Karpas-422 (cell line): Measurements from ENCODE around the gene ICOSLG. TPM values are rescaled to one million over a fixed set of nuclear protein-coding genes. Genes with fewer than 3 reads are reported as not detected.
"Not testable (repeated sequence)": the region's sequence is repeated elsewhere in the genome, so short reads cannot be mapped to it uniquely, and the experiment has no call there.

Experiments used
- DNase-seq: peaks from one replicate; pipeline ENCODE4 v3.0.0-alpha.2; 2015
- H2AFZ ChIP-seq: fragments of 200-600 bp; sonication (generic); 2 replicates; pipeline ENCODE4 v1.6.1; 2014; ENCODE audit warnings: antibody characterized with exemption, low read length, mixed read lengths
- H3K27ac ChIP-seq: fragments of 200-600 bp; sonication (generic); 2 replicates; pipeline ENCODE4 v1.5.1; 2014; ENCODE audit warnings: mild to moderate bottlenecking, low read length, moderate library complexity
- H3K27me3 ChIP-seq: fragments of 200-600 bp; sonication (generic); 2 replicates; pipeline ENCODE4 v1.6.1; 2014; ENCODE audit warnings: low read length, mixed read lengths
- H3K36me3 ChIP-seq: fragments of 200-600 bp; sonication (generic); 2 replicates; pipeline ENCODE4 v1.6.1; 2014; ENCODE audit warnings: low read length, mixed read lengths; ENCODE audit not compliant: insufficient read depth
- H3K4me1 ChIP-seq: fragments of 200-600 bp; sonication (generic); 2 replicates; pipeline ENCODE4 v1.6.1; 2014; ENCODE audit warnings: mild to moderate bottlenecking, low read length, mixed read lengths
- H3K4me2 ChIP-seq: fragments of 200-600 bp; sonication (generic); 2 replicates; pipeline ENCODE4 v1.6.1; 2014; ENCODE audit warnings: low read length, low read depth, mild to moderate bottlenecking; ENCODE audit not compliant: poor library complexity, severe bottlenecking
- H3K4me3 ChIP-seq: fragments of 200-600 bp; sonication (generic); 2 replicates; pipeline ENCODE4 v1.5.1; 2014; ENCODE audit warnings: mild to moderate bottlenecking, antibody characterized with exemption, low read length, mixed read lengths
- H3K79me2 ChIP-seq: fragments of 200-600 bp; sonication (generic); 2 replicates; pipeline ENCODE4 v1.6.1; 2014; ENCODE audit warnings: mild to moderate bottlenecking, low read length, mixed read lengths
- H3K9ac ChIP-seq: fragments of 200-600 bp; sonication (generic); 2 replicates; pipeline ENCODE4 v1.6.0; 2014; ENCODE audit warnings: low read length
- H3K9me2 ChIP-seq: fragments of 200-600 bp; sonication (generic), shearing (Covaris generic); replicated peaks from 2 replicates; pipeline ENCODE4 v1.6.0; 2014; ENCODE audit warnings: mild to moderate bottlenecking, low read length, moderate library complexity; ENCODE audit not compliant: insufficient read depth
- H3K9me3 ChIP-seq: fragments of 300-700, 200-600 bp; sonication (generic); 2 replicates; pipeline ENCODE4 v1.6.1; 2014; ENCODE audit warnings: low read length, mixed read lengths
- H4K20me1 ChIP-seq: fragments of 200-600 bp; sonication (generic); 2 replicates; pipeline ENCODE4 v1.6.1; 2014; ENCODE audit warnings: mild to moderate bottlenecking, antibody characterized with exemption, low read length, low read depth; ENCODE audit not compliant: insufficient read depth
- total RNA-seq: library from RNA; depleted of rRNA; stranded (reverse); fragments of >200 nt; shearing (Covaris generic); gene quantifications from 2 replicates; pipeline ENCODE4 v1.2.3, GENCODE V29; 2014; ENCODE audit warnings: low replicate concordance; rRNA removed

The ICOSLG gene
- total RNA-seq, result 0.37 and 0.83 TPM in 2 replicates

DNA sequence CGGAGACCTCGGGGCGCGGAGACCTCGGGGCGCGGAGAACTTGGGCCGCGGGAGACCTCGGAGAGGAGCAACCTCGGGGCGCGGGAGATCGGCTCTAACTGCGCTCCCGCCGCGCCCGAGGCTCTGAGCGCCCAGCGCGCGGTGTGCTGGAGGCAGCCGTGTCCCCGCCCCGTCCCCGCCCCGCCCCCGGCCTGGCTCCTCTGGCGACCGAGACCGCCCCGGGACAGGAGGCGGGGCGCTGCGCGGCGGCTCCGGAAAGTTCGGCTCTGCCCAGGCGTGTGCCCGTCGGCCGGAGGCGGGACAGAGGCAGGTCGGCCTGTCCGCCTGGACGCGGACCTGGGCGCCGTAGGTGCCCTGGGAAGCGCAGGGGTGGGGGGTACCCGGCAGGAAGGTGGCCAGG, at the start of gene ICOSLG:
ICOSLG (minus strand) TSS at position 102 of the 400 bp plus-strand sequence. CDS start 126 bp downstream, outside the sequence.
- DNase-seq, H3K4me3 ChIP-seq, H3K9ac ChIP-seq, H3K27ac ChIP-seq, H2AFZ ChIP-seq, H3K9me3 ChIP-seq, H3K27me3 ChIP-seq, H4K20me1 ChIP-seq, H3K36me3 ChIP-seq, H3K79me2 ChIP-seq, H3K9me2 ChIP-seq, H3K4me2 ChIP-seq, H3K4me1 ChIP-seq: not testable (repeated sequence)

DNA sequence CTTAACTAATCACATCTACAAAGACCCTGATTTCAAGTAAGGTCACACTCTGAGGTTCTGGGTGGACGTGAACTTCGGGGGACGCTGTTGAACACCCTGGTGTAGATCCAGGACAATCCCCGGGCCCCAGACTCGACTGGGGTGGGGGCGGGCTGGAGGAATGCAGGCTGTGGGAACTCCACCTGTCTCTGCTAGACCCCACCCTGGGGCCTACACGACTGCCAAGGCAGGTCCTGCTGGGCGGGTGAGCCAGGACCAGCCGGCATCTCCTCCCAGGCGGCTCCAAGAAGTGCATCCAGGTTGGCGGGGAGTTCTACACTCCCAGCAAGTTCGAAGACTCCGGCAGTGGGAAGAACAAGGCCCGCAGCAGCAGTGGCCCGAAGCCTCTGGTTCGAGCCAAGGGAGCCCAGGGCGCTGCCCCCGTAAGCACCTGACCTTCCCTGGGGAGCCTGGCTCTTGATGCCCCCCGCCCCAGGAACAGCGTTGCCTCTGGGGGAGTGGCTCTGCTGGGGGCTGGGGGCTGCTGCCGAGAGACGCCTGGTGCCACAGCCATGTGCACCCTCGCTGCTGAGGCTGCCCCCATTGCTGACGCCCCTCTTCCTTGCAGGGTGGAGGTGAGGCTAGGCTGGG, 48.8 kb upstream of the ICOSLG start:
- no peaks in the 10 kb centered on the region; the same call in 1 of the 2 replicates for H4K20me1 ChIP-seq
- H3K9ac ChIP-seq, result no peak overlapping the region
- H3K4me1 ChIP-seq, result no peaks in the 10 kb centered on the region
- H3K79me2 ChIP-seq, result no peaks in the 10 kb centered on the region
- no peak overlapping the region for H3K4me2 ChIP-seq
- H3K27ac ChIP-seq, result no peak overlapping the region
- no peaks in the 10 kb centered on the region for H3K9me2 ChIP-seq
- DNase-seq, result no peak
- no peak overlapping the region for H2AFZ ChIP-seq
- H3K9me3 ChIP-seq, result no peaks in the 10 kb centered on the region
- H3K36me3 ChIP-seq, result no peaks in the 10 kb centered on the region
- H3K4me3 ChIP-seq, result no peak overlapping the region
- H3K27me3 ChIP-seq, result no peaks in the 10 kb centered on the region

- Histone ChIP-seq H3K79me2 (no peaks in the 10 kb centered on the region), H3K4me2 (no peak overlapping the region), H3K9ac (no peak overlapping the region), H4K20me1 (no peaks in the 10 kb centered on the region; the same call in 1 of the 2 replicates), H2AFZ (no peak overlapping the region), H3K4me3 (no peak overlapping the region), H3K27me3 (no peaks in the 10 kb centered on the region), H3K36me3 (no peaks in the 10 kb centered on the region), H3K27ac (no peak overlapping the region), H3K9me3 (no peaks in the 10 kb centered on the region), H3K4me1 (peaks cover 6% of the 10 kb centered on the region), H3K9me2 (no peaks in the 10 kb centered on the region)
- no peak for DNase-seq
These were observed 47.7 kb upstream of the ICOSLG start for GRCh38 chr21:44288251-44289110.

DNA sequence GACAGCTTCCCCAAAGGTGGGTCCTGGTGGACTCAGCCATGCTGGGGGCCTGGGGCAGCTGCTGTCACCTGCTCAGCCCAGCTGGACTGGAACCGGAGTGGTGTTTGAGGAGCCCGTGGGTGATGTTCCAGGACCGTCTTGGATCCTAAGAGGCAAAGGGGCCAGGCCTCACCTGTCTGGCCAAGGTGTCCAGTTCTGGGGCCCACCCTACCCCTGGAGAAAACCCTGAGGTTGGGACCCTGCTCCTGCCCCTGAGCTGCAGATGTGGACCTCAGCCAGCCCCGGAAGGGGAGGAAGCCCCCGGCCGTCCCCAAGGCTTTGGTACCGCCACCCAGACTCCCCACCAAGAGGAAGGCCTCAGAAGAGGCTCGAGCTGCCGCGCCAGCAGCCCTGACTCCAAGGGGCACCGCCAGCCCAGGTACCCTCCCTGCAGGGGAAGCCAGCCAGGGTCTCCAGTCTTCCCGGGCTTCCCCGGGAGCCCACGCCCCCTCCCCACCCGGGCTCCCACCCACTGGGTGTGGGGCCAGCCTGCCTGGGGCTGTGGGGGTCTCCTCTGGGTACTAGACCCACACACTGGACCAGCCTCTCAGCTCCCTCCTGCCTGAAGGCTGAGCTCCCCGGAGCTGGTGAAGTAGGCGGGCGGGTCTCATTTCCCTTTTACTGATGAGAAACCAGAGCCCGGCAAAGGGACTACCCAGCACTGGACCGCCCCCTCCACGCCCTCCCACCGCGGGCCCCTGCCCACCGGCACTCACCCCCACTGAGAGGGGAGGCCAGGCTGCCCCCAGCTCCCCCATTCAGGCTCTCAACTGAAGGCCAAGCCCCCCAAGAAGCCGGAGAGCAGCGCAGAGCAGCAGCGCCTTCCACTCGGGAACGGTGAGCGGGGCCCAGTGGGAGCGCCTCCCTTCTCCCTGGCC, 46.2 kb upstream of the ICOSLG start:
- DNase-seq, result no peak
- H3K4me2 ChIP-seq, result no peak overlapping the region
- no peaks in the 10 kb centered on the region for H3K9me2 ChIP-seq
- no peaks in the 10 kb centered on the region; the same call in 1 of the 2 replicates for H4K20me1 ChIP-seq
- no peak overlapping the region for H3K27ac ChIP-seq
- no peak overlapping the region for H2AFZ ChIP-seq
- no peaks in the 10 kb centered on the region for H3K9me3 ChIP-seq
- no peaks in the 10 kb centered on the region for H3K27me3 ChIP-seq
- no peaks in the 10 kb centered on the region for H3K36me3 ChIP-seq
- H3K4me1 ChIP-seq, result peaks cover 6% of the 10 kb centered on the region
- H3K79me2 ChIP-seq, result no peaks in the 10 kb centered on the region
- no peak overlapping the region for H3K9ac ChIP-seq
- H3K4me3 ChIP-seq, result no peak overlapping the region

GRCh38 chr21:44286086-44286715, 45.5 kb upstream of the ICOSLG start:
- Histone ChIP-seq H3K9ac (no peak overlapping the region), H3K27ac (no peak overlapping the region), H3K4me1 (peaks cover 6% of the 10 kb centered on the region), H3K79me2 (no peaks in the 10 kb centered on the region), H3K27me3 (no peaks in the 10 kb centered on the region), H3K9me2 (no peaks in the 10 kb centered on the region), H3K9me3 (no peaks in the 10 kb centered on the region), H3K4me2 (no peak overlapping the region), H3K36me3 (no peaks in the 10 kb centered on the region), H3K4me3 (no peak overlapping the region), H2AFZ (no peak overlapping the region), H4K20me1 (no peaks in the 10 kb centered on the region)
- DNase-seq, result no peak

DNA sequence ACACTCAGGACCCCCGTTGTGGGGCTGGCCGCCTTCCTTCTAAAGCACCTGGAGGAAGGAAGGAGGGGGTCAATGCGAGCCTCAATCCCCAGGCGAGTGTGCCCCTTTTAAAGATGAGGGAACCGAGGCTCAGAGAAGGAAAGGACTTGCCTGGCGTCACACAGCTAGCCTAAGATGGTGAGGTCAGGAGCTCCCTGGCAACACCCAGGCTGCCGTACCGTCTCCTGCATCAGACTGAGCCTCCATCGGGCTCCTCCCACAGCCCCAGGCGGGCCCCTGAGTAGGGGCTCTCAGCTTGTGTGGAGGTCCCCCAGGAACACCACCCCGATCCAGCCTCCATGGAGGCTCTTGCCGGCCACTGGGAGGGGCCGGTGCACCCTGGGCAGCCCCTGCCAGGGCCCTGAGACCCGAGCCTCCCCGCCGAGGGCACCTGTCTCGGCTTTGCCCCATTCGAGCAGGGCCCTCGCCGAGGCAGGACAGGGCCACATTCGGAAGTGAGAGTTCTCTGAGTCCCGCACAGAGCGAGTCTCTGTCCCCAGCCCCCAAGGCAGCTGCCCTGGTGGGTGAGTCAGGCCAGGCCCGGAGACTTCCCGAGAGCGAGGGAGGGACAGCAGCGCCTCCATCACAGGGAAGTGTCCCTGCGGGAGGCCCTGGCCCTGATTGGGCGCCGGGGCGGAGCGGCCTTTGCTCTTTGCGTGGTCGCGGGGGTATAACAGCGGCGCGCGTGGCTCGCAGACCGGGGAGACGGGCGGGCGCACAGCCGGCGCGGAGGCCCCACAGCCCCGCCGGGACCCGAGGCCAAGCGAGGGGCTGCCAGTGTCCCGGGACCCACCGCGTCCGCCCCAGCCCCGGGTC, 44.6 kb upstream of the ICOSLG start, which contains the start of gene AIRE:
AIRE (plus strand) TSS at position 739 of the 855 bp plus-strand sequence. CDS start 131 bp downstream, outside the sequence.
- Histone ChIP-seq H3K27ac (no peak within 1 kb of the TSS), H4K20me1 (no peaks in the 10 kb centered on the region), H3K9me2 (no peaks in the 10 kb centered on the region), H3K4me2 (no peak within 1 kb of the TSS), H3K9ac (no peak within 1 kb of the TSS), H3K9me3 (no peaks in the 10 kb centered on the region), H3K4me3 (no peak within 1 kb of the TSS), H3K4me1 (peaks cover 6% of the 10 kb centered on the region), H2AFZ (no peak within 1 kb of the TSS), H3K36me3 (no peaks in the 10 kb centered on the region), H3K27me3 (no peaks in the 10 kb centered on the region), H3K79me2 (no peaks in the 10 kb centered on the region)
- DNase-seq, result no peak

DNA sequence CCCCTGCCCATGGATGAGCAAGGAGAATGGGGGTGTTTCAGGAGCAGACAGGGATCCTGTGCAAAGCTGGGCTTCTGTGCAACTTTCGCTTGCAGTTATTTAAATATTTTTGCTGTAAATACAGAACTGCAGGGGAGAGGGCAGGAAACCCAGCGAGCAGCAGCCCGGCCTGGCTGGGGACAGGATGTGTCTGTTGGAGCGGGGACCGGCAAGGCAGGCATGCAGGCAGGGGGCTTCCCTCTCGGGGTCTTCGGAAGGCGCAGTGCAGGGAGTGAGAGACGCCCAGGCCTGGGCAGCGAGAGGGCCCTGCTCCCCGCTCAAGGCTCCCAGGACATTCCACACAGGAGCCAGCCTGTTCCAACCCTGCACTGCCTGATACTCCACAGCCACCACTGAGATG, 43.2 kb upstream of the ICOSLG start:
- Histone ChIP-seq H3K36me3 (no peaks in the 10 kb centered on the region), H3K4me1 (peaks cover 6% of the 10 kb centered on the region), H3K27ac (no peak overlapping the region), H4K20me1 (no peaks in the 10 kb centered on the region), H3K4me3 (no peak overlapping the region), H3K4me2 (no peak overlapping the region), H3K79me2 (no peaks in the 10 kb centered on the region), H3K9me2 (no peaks in the 10 kb centered on the region), H3K9ac (no peak overlapping the region), H3K27me3 (no peaks in the 10 kb centered on the region), H2AFZ (no peak overlapping the region), H3K9me3 (no peaks in the 10 kb centered on the region)
- no peak for DNase-seq
